BLaER1 (cell line): ENCODE results near the gene ZNF277.
"Not testable (repeated sequence)": the region's sequence is repeated elsewhere in the genome, so short reads cannot be mapped to it uniquely, and the experiment has no call there.

ENCODE experiments used
- H3K27ac ChIP-seq: shearing (Covaris generic); formaldehyde crosslinking; 2 replicates; pipeline ENCODE4 v1.8.1; 2022
- H3K27me3 ChIP-seq: shearing (Covaris generic); formaldehyde crosslinking; 2 replicates; pipeline ENCODE4 v1.8.1; 2022
- H3K36me3 ChIP-seq: shearing (Covaris generic); formaldehyde crosslinking; 2 replicates; pipeline ENCODE4 v1.8.1; 2022
- H3K4me1 ChIP-seq: shearing (Covaris generic); formaldehyde crosslinking; 2 replicates; pipeline ENCODE4 v1.8.1; 2022
- H3K4me2 ChIP-seq: shearing (Covaris generic); formaldehyde crosslinking; 2 replicates; pipeline ENCODE4 v1.8.1; 2022
- H3K4me3 ChIP-seq: shearing (Covaris generic); formaldehyde crosslinking; 2 replicates; pipeline ENCODE4 v1.8.1; 2022
- H3K9ac ChIP-seq: shearing (Covaris generic); formaldehyde crosslinking; 2 replicates; pipeline ENCODE4 v1.8.1; 2022
- H3K9me3 ChIP-seq: shearing (Covaris generic); formaldehyde crosslinking; 2 replicates; pipeline ENCODE4 v1.8.1; 2022
- H4K20me1 ChIP-seq: shearing (Covaris generic); formaldehyde crosslinking; 2 replicates; pipeline ENCODE4 v1.8.1; 2022
- Cebpa-rat ChIP-seq: shearing (Covaris generic); IDR thresholded peaks from 2 replicates; pipeline ENCODE4 v1.8.1; 2022

ZNF277 gene

DNA sequence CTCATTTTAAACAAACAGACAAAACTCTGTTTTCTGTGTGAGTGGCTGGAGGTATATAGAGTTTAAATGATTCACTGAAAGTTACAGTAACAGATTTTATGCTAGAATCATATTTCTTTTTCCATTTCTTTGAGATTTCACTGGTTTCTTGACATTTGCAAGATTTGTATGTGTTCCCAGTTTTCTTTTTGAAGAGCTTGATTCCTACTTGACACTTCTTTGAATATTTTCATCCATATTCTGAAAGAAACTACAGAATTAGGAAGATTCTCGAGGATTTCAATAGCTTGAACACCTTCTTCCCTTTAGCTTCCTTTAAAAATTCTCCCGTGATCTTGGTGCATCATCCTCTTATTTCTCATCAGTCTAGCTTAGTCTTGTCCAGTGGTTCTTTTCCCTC lies 93.6 kb downstream of the ZNF277 start:
- Histone ChIP-seq H3K36me3 (0 out of 2 replicates have a peak, but pooled peaks cover 4% of the 10 kb centered on the region), H3K4me3 (no peak overlapping the region), H3K4me1 (peaks cover 6% of the 10 kb centered on the region; the same call in 1 of the 2 replicates), H3K9me3 (no peaks in the 10 kb centered on the region), H4K20me1 (no peaks in the 10 kb centered on the region), H3K27ac (no peak overlapping the region), H3K27me3 (no peaks in the 10 kb centered on the region), H3K4me2 (no peak overlapping the region), H3K9ac (no peak overlapping the region)
- TF ChIP-seq Cebpa-rat, result no peak

GRCh38 chr7:112300831-112301407 lies 94.4 kb downstream of the ZNF277 start:
- H3K4me3 ChIP-seq, result no peak overlapping the region
- peaks cover 6% of the 10 kb centered on the region; the same call in 1 of the 2 replicates for H3K4me1 ChIP-seq
- TF ChIP-seq Cebpa-rat, result no peak
- no peaks in the 10 kb centered on the region for H4K20me1 ChIP-seq
- H3K9me3 ChIP-seq, result no peaks in the 10 kb centered on the region
- H3K4me2 ChIP-seq, result no peak overlapping the region
- no peak overlapping the region for H3K27ac ChIP-seq
- H3K27me3 ChIP-seq, result no peaks in the 10 kb centered on the region
- H3K9ac ChIP-seq, result no peak overlapping the region
- 0 out of 2 replicates have a peak, but pooled peaks cover 4% of the 10 kb centered on the region for H3K36me3 ChIP-seq

GRCh38 chr7:112302566-112302965 lies 96.1 kb downstream of the ZNF277 start:
- TF ChIP-seq Cebpa-rat, result no peak
- Histone ChIP-seq H3K27ac (no peak overlapping the region), H3K9ac (no peak overlapping the region), H4K20me1 (no peaks in the 10 kb centered on the region), H3K9me3 (no peaks in the 10 kb centered on the region), H3K4me3 (no peak overlapping the region), H3K36me3 (0 out of 2 replicates have a peak, but pooled peaks cover 4% of the 10 kb centered on the region), H3K4me1 (peaks cover 6% of the 10 kb centered on the region; the same call in 1 of the 2 replicates), H3K27me3 (no peaks in the 10 kb centered on the region), H3K4me2 (no peak overlapping the region)

- H3K4me3 ChIP-seq, result no peak overlapping the region
Observed at GRCh38 chr7:112306903-112307302, 100.4 kb downstream of the ZNF277 start.

GRCh38 chr7:112307506-112307905 lies 101.0 kb downstream of the ZNF277 start:
- peaks cover 15% of the 10 kb centered on the region; the same call in 1 of the 2 replicates for H3K9me3 ChIP-seq
- TF ChIP-seq Cebpa-rat, result no peak

More at GRCh38 chr7:112306903-112307302, 100.4 kb downstream of the ZNF277 start:
- Histone ChIP-seq H3K9ac (no peak overlapping the region), H3K36me3 (peaks cover 19% of the 10 kb centered on the region), H3K4me2 (no peak overlapping the region), H3K4me1 (peaks cover 6% of the 10 kb centered on the region; the same call in 1 of the 2 replicates), H3K27me3 (no peaks in the 10 kb centered on the region), H4K20me1 (no peaks in the 10 kb centered on the region), H3K27ac (no peak overlapping the region), H3K9me3 (peaks cover 15% of the 10 kb centered on the region; the same call in 1 of the 2 replicates)
- no peak for TF ChIP-seq Cebpa-rat

DNA sequence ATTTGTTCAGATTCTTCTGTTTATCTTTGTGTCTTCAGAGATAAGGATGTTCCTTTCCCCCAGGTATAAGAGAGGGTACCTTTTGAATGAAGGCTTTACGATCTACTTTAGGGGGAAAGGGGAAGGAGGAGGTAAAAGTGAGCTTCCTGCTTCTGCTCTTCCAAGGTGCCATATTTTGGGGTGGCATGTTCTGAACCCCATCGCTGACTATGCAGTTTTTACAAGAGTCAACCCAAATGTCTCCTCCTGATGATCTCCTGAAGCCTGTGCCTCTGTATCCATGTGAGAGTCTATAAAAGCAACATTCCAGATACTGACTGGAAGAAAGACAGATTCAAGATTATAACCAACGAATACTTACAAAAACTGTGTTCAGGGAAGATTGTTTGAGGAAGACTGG lies 102.5 kb downstream of the ZNF277 start:
- no peak overlapping the region for H3K4me3 ChIP-seq
- H3K9ac ChIP-seq, result no peak overlapping the region
- peaks cover 20% of the 10 kb centered on the region for H3K36me3 ChIP-seq
- H4K20me1 ChIP-seq, result no peaks in the 10 kb centered on the region
- TF ChIP-seq Cebpa-rat, result no peak
- H3K4me2 ChIP-seq, result no peak overlapping the region
- H3K27ac ChIP-seq, result no peak overlapping the region
- no peaks in the 10 kb centered on the region for H3K4me1 ChIP-seq
- H3K27me3 ChIP-seq, result no peaks in the 10 kb centered on the region
- H3K9me3 ChIP-seq, result peaks cover 15% of the 10 kb centered on the region; the same call in 1 of the 2 replicates

More at GRCh38 chr7:112307506-112307905, 101.0 kb downstream of the ZNF277 start:
- no peak overlapping the region for H3K9ac ChIP-seq
- no peaks in the 10 kb centered on the region for H3K27me3 ChIP-seq
- H3K4me1 ChIP-seq, result peaks cover 4% of the 10 kb centered on the region; the same call in 1 of the 2 replicates
- H3K4me2 ChIP-seq, result no peak overlapping the region
- H3K27ac ChIP-seq, result no peak overlapping the region
- no peak overlapping the region for H3K4me3 ChIP-seq
- H3K36me3 ChIP-seq, result peaks cover 19% of the 10 kb centered on the region
- no peaks in the 10 kb centered on the region for H4K20me1 ChIP-seq

GRCh38 chr7:112316803-112317202 lies 110.3 kb downstream of the ZNF277 start:
- not testable (repeated sequence) for H3K4me3 ChIP-seq, H3K9me3 ChIP-seq

GRCh38 chr7:112322070-112322469 lies 115.6 kb downstream of the ZNF277 start:
- Histone ChIP-seq H3K4me3 (no peak overlapping the region), H3K9me3 (peaks cover 5% of the 10 kb centered on the region; the same call in 1 of the 2 replicates), H4K20me1 (no peaks in the 10 kb centered on the region), H3K4me2 (no peak overlapping the region), H3K27me3 (no peaks in the 10 kb centered on the region), H3K36me3 (peaks cover 59% of the 10 kb centered on the region), H3K27ac (no peak overlapping the region), H3K9ac (no peak overlapping the region), H3K4me1 (no peaks in the 10 kb centered on the region)
- no peak for TF ChIP-seq Cebpa-rat

More at GRCh38 chr7:112316803-112317202, 110.3 kb downstream of the ZNF277 start:
- peaks cover 37% of the 10 kb centered on the region for H3K36me3 ChIP-seq
- not testable (repeated sequence) for H3K4me2 ChIP-seq, H3K9ac ChIP-seq, H3K27me3 ChIP-seq, H3K4me1 ChIP-seq, H4K20me1 ChIP-seq, H3K27ac ChIP-seq

- Histone ChIP-seq H3K27ac (no peak overlapping the region), H3K4me3 (no peak overlapping the region), H3K4me1 (no peaks in the 10 kb centered on the region), H3K27me3 (no peaks in the 10 kb centered on the region), H3K4me2 (no peak overlapping the region), H4K20me1 (no peaks in the 10 kb centered on the region), H3K9me3 (no peaks in the 10 kb centered on the region; the same call in 1 of the 2 replicates), H3K36me3 (peaks cover 58% of the 10 kb centered on the region), H3K9ac (no peak overlapping the region)
- no peak for TF ChIP-seq Cebpa-rat
Observed at GRCh38 chr7:112327566-112327965, 121.1 kb downstream of the ZNF277 start.

GRCh38 chr7:112331492-112331891 lies 125.0 kb downstream of the ZNF277 start:
- Histone ChIP-seq H3K36me3 (peaks cover 28% of the 10 kb centered on the region; the same call in 1 of the 2 replicates), H3K4me1 (no peaks in the 10 kb centered on the region), H3K9me3 (no peaks in the 10 kb centered on the region), H3K27me3 (no peaks in the 10 kb centered on the region), H3K27ac (no peak overlapping the region), H3K9ac (no peak overlapping the region), H3K4me3 (no peak overlapping the region), H4K20me1 (no peaks in the 10 kb centered on the region), H3K4me2 (no peak overlapping the region)
- TF ChIP-seq Cebpa-rat, result no peak
